GM23338 (cell line): ENCODE measurements around the gene RNF183. TPM values are rescaled to one million over a fixed set of nuclear protein-coding genes. Genes with fewer than 3 reads are reported as not detected.

ENCODE experiments used
- ATAC-seq: fragments of 200-7000 bp; cut with Tn5 transposase; 3 replicates; pipeline ENCODE4 v1.9.1; 2020
- DNase-seq: peaks from one replicate; pipeline ENCODE4 v3.0.0-alpha.2; 2015; ENCODE audit warnings: low spot score
- H2AFZ ChIP-seq: fragments of 200-600 bp; sonication (generic); 2 replicates; pipeline ENCODE4 v1.8.0; 2016; ENCODE audit warnings: antibody characterized with exemption, mild to moderate bottlenecking, moderate library complexity
- H3F3A ChIP-seq: fragments of 200-600 bp; sonication (generic); replicated peaks from 2 replicates; pipeline ENCODE4 v1.8.0; 2017; ENCODE audit warnings: antibody characterized with exemption, mixed run types, low read depth
- H3K27ac ChIP-seq: fragments of 200-600 bp; sonication (generic); 2 replicates; pipeline ENCODE4 v1.6.1; 2016; ENCODE audit warnings: low read depth
- H3K27me3 ChIP-seq: fragments of 200-600 bp; sonication (generic); 2 replicates; pipeline ENCODE4 v1.8.0; 2016; ENCODE audit warnings: mild to moderate bottlenecking, mixed run types, moderate library complexity; ENCODE audit not compliant: insufficient read depth
- H3K36me3 ChIP-seq: fragments of 200-600 bp; sonication (generic); 2 replicates; pipeline ENCODE4 v1.8.0; 2016; ENCODE audit warnings: mild to moderate bottlenecking; ENCODE audit not compliant: insufficient read depth
- H3K4me1 ChIP-seq: fragments of 200-600 bp; sonication (generic); 2 replicates; pipeline ENCODE4 v1.8.0; 2016; ENCODE audit warnings: mild to moderate bottlenecking, moderate library complexity; ENCODE audit not compliant: insufficient read depth
- H3K4me2 ChIP-seq: fragments of 200-600 bp; sonication (generic); 2 replicates; pipeline ENCODE4 v1.7.1; 2017; ENCODE audit warnings: mixed run types
- H3K4me3 ChIP-seq: fragments of 200-600 bp; sonication (generic); 2 replicates; pipeline ENCODE4 v1.6.1; 2016; ENCODE audit warnings: mixed run types
- H3K79me2 ChIP-seq: fragments of 200-600 bp; sonication (generic); replicated peaks from 2 replicates; pipeline ENCODE4 v1.8.0; 2017; ENCODE audit warnings: mild to moderate bottlenecking; ENCODE audit not compliant: insufficient read depth
- H3K9me2 ChIP-seq: fragments of 200-600 bp; sonication (generic); 2 replicates; pipeline ENCODE4 v1.8.0; 2017; ENCODE audit not compliant: insufficient read depth
- H4K20me1 ChIP-seq: fragments of 200-600 bp; sonication (generic); replicated peaks from 2 replicates; pipeline ENCODE4 v1.8.0; 2017; ENCODE audit warnings: mild to moderate bottlenecking; ENCODE audit not compliant: insufficient read depth
- H3K27ac Mint-ChIP-seq: 2 replicates; pipeline ENCODE4 v1.8.0; 2020; ENCODE audit warnings: inconsistent platforms, mild to moderate bottlenecking, moderate library complexity, mixed read lengths
- H3K27me3 Mint-ChIP-seq: 3 replicates; pipeline ENCODE4 v1.8.0; 2022; ENCODE audit warnings: low read depth, mild to moderate bottlenecking, moderate library complexity, mixed read lengths, inconsistent platforms; ENCODE audit not compliant: insufficient read depth, poor library complexity
- H3K36me3 Mint-ChIP-seq: 3 replicates; pipeline ENCODE4 v1.8.0; 2021; ENCODE audit warnings: low read depth, mild to moderate bottlenecking, inconsistent platforms, moderate library complexity, mixed read lengths
- H3K4me1 Mint-ChIP-seq: 3 replicates; pipeline ENCODE4 v1.8.0; 2020; ENCODE audit warnings: mild to moderate bottlenecking, inconsistent platforms, mixed read lengths
- H3K4me3 Mint-ChIP-seq: 3 replicates; pipeline ENCODE4 v1.8.0; 2021; ENCODE audit warnings: moderate library complexity, mild to moderate bottlenecking, inconsistent platforms, mixed read lengths
- H3K9me3 Mint-ChIP-seq: 3 replicates; pipeline ENCODE4 v1.8.0; 2020; ENCODE audit warnings: moderate library complexity, mild to moderate bottlenecking, inconsistent platforms, mixed read lengths
- CREB1 ChIP-seq: fragments of 250-450 bp; sonication (Bioruptor Pico); IDR thresholded peaks from 2 replicates; pipeline ENCODE4 v1.5.0; 2020; ENCODE audit warnings: low read depth, mild to moderate bottlenecking, moderate library complexity
- EZH2 ChIP-seq: fragments of 200-600 bp; sonication (generic); IDR thresholded peaks from one replicate; pipeline ENCODE4 v1.8.0; 2017; ENCODE audit warnings: antibody characterized with exemption, mild to moderate bottlenecking, low read depth; ENCODE audit not compliant: unreplicated experiment
- EZH2phosphoT487 ChIP-seq: fragments of 200-600 bp; sonication (generic); IDR thresholded peaks from one replicate; pipeline ENCODE4 v1.8.1; 2018; ENCODE audit warnings: antibody characterized with exemption; ENCODE audit not compliant: unreplicated experiment
- JUNB ChIP-seq: IDR thresholded peaks from one replicate; pipeline ENCODE4 v1.6.1; 2016; ENCODE audit warnings: antibody characterized with exemption; ENCODE audit not compliant: unreplicated experiment
- NANOG ChIP-seq: IDR thresholded peaks from 2 replicates; pipeline ENCODE4 v1.6.1; 2016; ENCODE audit warnings: antibody characterized with exemption, borderline replicate concordance
- POLR2AphosphoS5 ChIP-seq: IDR thresholded peaks from 2 replicates; pipeline ENCODE4 v1.6.1; 2016; ENCODE audit warnings: antibody characterized with exemption, low read depth
- ZNF114 ChIP-seq: fragments of 250-450 bp; sonication (Bioruptor Pico); IDR thresholded peaks from 2 replicates; pipeline ENCODE4 v1.5.0; 2020; ENCODE audit warnings: mild to moderate bottlenecking, moderate library complexity
- polyA plus RNA-seq: library from polyadenylated mRNA; unstranded; fragments of >200 nt; fragmentation: Nextera tagmentation; extraction: Ambion mirVana; gene quantifications from 2 replicates; pipeline ENCODE4 v1.2.1, GENCODE V29; 2016
- total RNA-seq: library from RNA; depleted of rRNA; stranded (reverse); fragments of >200 nt; shearing (Covaris generic); gene quantifications from 2 replicates; pipeline ENCODE4 v1.2.3, GENCODE V29; 2014
- TF ChIP-seq, protein P1 (sequence below): IDR thresholded peaks from one replicate; pipeline ENCODE4 v1.6.1; 2018; ENCODE audit warnings: antibody characterized with exemption; ENCODE audit not compliant: unreplicated experiment
- TF ChIP-seq, protein P2 (sequence below): fragments of 250-450 bp; sonication (Bioruptor Pico); IDR thresholded peaks from 2 replicates; pipeline ENCODE4 v1.5.0; 2020; ENCODE audit warnings: mild to moderate bottlenecking, moderate library complexity

Gene RNF183
- total and polyA plus RNA-seq, 2 experiments from 2014 or later = 0.42 TPM; not detected in 1

DNA sequence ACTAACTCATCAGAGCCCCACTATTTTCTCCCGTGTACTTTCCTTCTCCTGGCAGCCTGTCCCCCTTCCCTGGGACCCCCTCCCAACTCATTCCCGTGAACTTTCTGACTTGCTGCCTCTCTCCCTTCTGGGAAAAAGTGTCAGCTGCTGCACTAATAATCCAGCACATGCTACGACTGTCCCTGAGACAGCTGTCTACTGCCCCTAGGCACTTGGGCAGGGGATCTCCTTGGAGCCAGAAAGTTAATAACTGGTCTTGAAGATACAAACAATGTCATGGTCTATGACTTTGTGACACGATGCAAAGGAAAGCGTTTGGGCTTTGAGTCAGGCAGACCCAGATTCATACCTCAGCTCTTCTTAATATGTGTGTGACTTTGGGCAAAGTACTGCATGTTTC, 10.1 kb upstream of the RNF183 start:
- Histone ChIP-seq H3K27me3 (no peaks in the 10 kb centered on the region), H3K4me1 (no peaks in the 10 kb centered on the region), H2AFZ (peak overlapping the region; percentile 81; the same call in 1 of the 2 replicates), H3K27ac (no peak overlapping the region), H3K36me3 (no peaks in the 10 kb centered on the region), H3K9me2 (no peaks in the 10 kb centered on the region), H4K20me1 (peaks cover 4% of the 10 kb centered on the region; the same call in 1 of the 2 replicates), H3K79me2 (no peaks in the 10 kb centered on the region), H3K4me2 (no peak overlapping the region), H3K4me3 (no peak overlapping the region), H3F3A (no peaks in the 10 kb centered on the region)
- no peaks in the 10 kb centered on the region for H3K4me1 Mint-ChIP-seq
- H3K27ac Mint-ChIP-seq = no peak overlapping the region
- no peaks in the 10 kb centered on the region for H3K36me3 Mint-ChIP-seq
- no peak overlapping the region for H3K4me3 Mint-ChIP-seq
- TF ChIP-seq, protein P1, sequence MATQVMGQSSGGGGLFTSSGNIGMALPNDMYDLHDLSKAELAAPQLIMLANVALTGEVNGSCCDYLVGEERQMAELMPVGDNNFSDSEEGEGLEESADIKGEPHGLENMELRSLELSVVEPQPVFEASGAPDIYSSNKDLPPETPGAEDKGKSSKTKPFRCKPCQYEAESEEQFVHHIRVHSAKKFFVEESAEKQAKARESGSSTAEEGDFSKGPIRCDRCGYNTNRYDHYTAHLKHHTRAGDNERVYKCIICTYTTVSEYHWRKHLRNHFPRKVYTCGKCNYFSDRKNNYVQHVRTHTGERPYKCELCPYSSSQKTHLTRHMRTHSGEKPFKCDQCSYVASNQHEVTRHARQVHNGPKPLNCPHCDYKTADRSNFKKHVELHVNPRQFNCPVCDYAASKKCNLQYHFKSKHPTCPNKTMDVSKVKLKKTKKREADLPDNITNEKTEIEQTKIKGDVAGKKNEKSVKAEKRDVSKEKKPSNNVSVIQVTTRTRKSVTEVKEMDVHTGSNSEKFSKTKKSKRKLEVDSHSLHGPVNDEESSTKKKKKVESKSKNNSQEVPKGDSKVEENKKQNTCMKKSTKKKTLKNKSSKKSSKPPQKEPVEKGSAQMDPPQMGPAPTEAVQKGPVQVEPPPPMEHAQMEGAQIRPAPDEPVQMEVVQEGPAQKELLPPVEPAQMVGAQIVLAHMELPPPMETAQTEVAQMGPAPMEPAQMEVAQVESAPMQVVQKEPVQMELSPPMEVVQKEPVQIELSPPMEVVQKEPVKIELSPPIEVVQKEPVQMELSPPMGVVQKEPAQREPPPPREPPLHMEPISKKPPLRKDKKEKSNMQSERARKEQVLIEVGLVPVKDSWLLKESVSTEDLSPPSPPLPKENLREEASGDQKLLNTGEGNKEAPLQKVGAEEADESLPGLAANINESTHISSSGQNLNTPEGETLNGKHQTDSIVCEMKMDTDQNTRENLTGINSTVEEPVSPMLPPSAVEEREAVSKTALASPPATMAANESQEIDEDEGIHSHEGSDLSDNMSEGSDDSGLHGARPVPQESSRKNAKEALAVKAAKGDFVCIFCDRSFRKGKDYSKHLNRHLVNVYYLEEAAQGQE = no peak
- TF ChIP-seq JUNB (no peak), EZH2phosphoT487 (no peak)
- no peaks in the 10 kb centered on the region for H3K9me3 Mint-ChIP-seq
- peaks cover 2% of the 10 kb centered on the region for H3K27me3 Mint-ChIP-seq
- ATAC-seq = no peak
- DNase-seq = no peak

GRCh38 chr9:113311961-113312360, 8.8 kb upstream of the RNF183 start:
- no peak overlapping the region for H3K27ac ChIP-seq
- ATAC-seq (no peak), DNase-seq (no peak)
- H3K9me2 ChIP-seq = no peaks in the 10 kb centered on the region
- H4K20me1 ChIP-seq = peaks cover 4% of the 10 kb centered on the region; the same call in 1 of the 2 replicates
- no peak overlapping the region for H3K4me2 ChIP-seq
- Mint-ChIP-seq H3K27ac (no peak overlapping the region), H3K9me3 (no peaks in the 10 kb centered on the region), H3K27me3 (peaks cover 2% of the 10 kb centered on the region), H3K4me1 (no peaks in the 10 kb centered on the region), H3K4me3 (no peak overlapping the region), H3K36me3 (no peaks in the 10 kb centered on the region)
- H3K27me3 ChIP-seq = no peaks in the 10 kb centered on the region
- H3K79me2 ChIP-seq = no peaks in the 10 kb centered on the region
- no peaks in the 10 kb centered on the region for H3F3A ChIP-seq
- no peak overlapping the region for H3K4me3 ChIP-seq
- no peaks in the 10 kb centered on the region for H3K4me1 ChIP-seq
- no peak overlapping the region for H2AFZ ChIP-seq
- H3K36me3 ChIP-seq = no peaks in the 10 kb centered on the region
- TF ChIP-seq, protein P2, sequence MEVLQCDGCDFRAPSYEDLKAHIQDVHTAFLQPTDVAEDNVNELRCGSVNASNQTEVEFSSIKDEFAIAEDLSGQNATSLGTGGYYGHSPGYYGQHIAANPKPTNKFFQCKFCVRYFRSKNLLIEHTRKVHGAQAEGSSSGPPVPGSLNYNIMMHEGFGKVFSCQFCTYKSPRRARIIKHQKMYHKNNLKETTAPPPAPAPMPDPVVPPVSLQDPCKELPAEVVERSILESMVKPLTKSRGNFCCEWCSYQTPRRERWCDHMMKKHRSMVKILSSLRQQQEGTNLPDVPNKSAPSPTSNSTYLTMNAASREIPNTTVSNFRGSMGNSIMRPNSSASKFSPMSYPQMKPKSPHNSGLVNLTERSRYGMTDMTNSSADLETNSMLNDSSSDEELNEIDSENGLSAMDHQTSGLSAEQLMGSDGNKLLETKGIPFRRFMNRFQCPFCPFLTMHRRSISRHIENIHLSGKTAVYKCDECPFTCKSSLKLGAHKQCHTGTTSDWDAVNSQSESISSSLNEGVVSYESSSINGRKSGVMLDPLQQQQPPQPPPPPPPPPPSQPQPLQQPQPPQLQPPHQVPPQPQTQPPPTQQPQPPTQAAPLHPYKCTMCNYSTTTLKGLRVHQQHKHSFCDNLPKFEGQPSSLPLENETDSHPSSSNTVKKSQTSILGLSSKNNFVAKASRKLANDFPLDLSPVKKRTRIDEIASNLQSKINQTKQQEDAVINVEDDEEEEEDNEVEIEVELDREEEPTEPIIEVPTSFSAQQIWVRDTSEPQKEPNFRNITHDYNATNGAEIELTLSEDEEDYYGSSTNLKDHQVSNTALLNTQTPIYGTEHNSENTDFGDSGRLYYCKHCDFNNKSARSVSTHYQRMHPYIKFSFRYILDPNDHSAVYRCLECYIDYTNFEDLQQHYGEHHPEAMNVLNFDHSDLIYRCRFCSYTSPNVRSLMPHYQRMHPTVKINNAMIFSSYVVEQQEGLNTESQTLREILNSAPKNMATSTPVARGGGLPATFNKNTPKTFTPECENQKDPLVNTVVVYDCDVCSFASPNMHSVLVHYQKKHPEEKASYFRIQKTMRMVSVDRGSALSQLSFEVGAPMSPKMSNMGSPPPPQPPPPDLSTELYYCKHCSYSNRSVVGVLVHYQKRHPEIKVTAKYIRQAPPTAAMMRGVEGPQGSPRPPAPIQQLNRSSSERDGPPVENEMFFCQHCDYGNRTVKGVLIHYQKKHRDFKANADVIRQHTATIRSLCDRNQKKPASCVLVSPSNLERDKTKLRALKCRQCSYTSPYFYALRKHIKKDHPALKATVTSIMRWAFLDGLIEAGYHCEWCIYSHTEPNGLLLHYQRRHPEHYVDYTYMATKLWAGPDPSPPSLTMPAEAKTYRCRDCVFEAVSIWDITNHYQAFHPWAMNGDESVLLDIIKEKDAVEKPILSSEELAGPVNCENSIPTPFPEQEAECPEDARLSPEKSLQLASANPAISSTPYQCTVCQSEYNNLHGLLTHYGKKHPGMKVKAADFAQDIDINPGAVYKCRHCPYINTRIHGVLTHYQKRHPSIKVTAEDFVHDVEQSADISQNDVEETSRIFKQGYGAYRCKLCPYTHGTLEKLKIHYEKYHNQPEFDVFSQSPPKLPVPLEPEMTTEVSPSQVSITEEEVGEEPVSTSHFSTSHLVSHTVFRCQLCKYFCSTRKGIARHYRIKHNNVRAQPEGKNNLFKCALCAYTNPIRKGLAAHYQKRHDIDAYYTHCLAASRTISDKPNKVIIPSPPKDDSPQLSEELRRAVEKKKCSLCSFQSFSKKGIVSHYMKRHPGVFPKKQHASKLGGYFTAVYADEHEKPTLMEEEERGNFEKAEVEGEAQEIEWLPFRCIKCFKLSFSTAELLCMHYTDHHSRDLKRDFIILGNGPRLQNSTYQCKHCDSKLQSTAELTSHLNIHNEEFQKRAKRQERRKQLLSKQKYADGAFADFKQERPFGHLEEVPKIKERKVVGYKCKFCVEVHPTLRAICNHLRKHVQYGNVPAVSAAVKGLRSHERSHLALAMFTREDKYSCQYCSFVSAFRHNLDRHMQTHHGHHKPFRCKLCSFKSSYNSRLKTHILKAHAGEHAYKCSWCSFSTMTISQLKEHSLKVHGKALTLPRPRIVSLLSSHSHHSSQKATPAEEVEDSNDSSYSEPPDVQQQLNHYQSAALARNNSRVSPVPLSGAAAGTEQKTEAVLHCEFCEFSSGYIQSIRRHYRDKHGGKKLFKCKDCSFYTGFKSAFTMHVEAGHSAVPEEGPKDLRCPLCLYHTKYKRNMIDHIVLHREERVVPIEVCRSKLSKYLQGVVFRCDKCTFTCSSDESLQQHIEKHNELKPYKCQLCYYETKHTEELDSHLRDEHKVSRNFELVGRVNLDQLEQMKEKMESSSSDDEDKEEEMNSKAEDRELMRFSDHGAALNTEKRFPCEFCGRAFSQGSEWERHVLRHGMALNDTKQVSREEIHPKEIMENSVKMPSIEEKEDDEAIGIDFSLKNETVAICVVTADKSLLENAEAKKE = no peak
- TF ChIP-seq CREB1 (no peak), ZNF114 (no peak), POLR2AphosphoS5 (no peak), NANOG (no peak), EZH2 (no peak), EZH2phosphoT487 (no peak)
- TF ChIP-seq, protein P1 = no peak
